Jurkat, Clone E6-1 (cell line): ENCODE measurements around the gene TTC36.
"Not testable (repeated sequence)": the region's sequence is repeated elsewhere in the genome, so short reads cannot be mapped to it uniquely, and the experiment has no call there.

Experiments used
- DNase-seq: peaks from one replicate; pipeline ENCODE4 v3.0.0-alpha.2; 2011; ENCODE audit warnings: low read depth, low spot score
- H3K4me3 ChIP-seq: 2 replicates; pipeline ENCODE4 v1.5.1; 2011; ENCODE audit warnings: mild to moderate bottlenecking, low read length, control low read depth, moderate library complexity

The TTC36 gene

DNA sequence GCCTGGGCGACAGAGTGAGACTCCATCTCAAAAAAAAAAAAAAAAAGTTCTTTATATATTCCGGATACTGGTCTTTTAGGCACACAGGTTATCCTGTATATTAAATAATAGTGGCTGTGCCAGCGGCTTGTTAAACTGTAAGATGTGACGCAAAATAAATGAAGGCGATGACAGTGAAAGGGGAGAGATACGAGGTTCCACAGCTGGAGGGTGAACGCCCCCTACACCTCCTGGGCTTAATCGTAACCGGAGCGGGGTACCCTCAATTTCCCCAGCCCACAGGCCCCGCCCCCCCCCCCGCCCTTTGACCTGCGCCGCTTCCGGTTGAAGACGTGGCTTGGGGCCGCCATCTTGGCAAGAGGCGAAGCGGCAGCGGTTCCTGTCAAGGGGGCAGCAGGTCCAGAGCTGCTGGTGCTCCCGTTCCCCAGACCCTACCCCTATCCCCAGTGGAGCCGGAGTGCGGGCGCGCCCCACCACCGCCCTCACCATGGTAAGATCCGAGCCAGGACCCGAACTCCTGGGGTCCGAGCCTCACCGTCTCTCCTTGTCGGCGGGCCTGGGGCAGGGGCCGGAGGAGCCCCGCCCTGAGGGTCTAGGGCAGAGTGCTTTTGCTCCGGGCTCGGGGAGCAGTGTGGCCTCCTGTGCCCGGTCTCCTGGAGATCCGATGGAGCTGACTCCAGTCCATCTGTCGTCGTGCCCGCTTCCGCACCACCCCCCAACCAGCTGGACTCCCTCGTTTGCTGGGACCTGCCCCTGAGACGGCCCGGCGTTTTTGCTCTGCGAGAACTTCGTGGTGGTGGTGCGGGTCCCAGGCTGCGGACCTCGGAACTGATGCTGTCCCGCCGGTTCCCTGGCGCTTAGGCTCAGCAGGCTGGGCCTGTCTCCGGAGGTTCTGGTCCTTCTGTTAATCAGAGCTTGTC lies 45.0 kb downstream of the TTC36 start, which contains the start of gene ARCN1:
TSS of gene ARCN1 (plus strand) at position 349 of the 920 bp plus-strand sequence. CDS start at position 488, 139 bp downstream.
- peak within 1 kb of the TSS; percentile 94 for H3K4me3 ChIP-seq
- DNase-seq = peak; percentile 69

DNA sequence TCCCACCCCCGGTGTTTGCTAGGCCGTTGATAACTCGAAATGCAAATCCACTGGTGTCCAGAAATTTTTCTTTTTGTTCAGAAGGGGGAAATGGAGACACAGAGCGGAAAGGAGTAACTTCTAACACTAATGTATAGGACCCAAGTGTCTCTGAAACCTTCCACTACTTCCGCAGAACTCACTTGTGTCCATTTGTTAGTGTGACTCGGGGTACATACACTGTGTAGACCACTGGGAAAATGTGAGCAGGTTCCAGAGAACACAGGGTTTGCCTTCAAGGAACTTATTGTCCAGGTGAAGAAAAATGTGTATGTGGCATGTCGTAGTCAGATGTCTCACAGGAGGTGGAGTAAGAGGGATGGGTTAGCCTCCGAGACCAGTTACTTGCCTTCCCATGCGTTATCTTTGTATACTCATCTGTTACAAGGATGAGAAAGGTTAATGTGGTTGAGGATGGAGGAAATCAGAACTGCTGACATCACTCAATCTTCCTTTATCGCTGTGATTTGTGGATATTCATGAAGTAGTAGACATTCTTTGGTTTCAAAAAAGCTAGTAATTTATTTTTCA lies 45.8 kb downstream of the TTC36 start:
- DNase-seq = peak; percentile 59
- peak overlapping the region; percentile 94 for H3K4me3 ChIP-seq

GRCh38 chr11:118574636-118575035 lies 47.4 kb downstream of the TTC36 start:
- H3K4me3 ChIP-seq = no peak overlapping the region

GRCh38 chr11:118577995-118578394 lies 50.7 kb downstream of the TTC36 start:
- DNase-seq, H3K4me3 ChIP-seq: not testable (repeated sequence)

More at GRCh38 chr11:118574636-118575035, 47.4 kb downstream of the TTC36 start:
- no peak for DNase-seq
